Measurements from ENCODE around the gene HELB. TPM values are rescaled to one million over a fixed set of nuclear protein-coding genes. Genes with fewer than 3 reads are reported as not detected.
A peak's percentile ranks its signal among the peaks of the same experiment; 100 is the strongest.

The HELB gene
- total RNA-seq, 1 experiment from 2014 or later = 10.7 TPM

DNA sequence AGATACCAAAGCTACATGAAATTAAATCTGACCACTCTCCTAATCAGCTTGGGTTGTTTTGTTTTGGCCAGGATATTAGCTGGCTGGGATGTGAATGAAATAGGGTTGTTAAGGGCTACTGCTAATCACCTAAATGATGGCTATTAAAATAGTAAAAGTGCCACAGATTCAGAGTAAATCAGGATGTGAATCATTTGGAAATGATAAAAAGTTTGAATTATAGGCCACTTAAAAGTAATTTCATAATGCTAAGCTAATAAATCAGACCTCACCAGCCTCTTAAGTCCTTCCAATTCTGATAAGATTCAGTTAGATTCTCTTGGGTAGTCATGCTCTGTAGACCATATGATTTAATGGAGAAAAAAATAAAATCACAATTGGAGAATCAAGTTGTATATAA lies 12.0 kb downstream of the HELB start:
- H3K36me3 Mint-ChIP-seq (ENCODE audit: insufficient read depth in 1 of 3, low read depth in 3 of 3) = peaks cover 4 to 28% (median 25%) of the 10 kb centered on the region in 3 experiments; a peak in 6 of 7 replicates
- Histone ChIP-seq H2BK5ac (ENCODE audit: insufficient read length, low read length) (no peak overlapping the region), H3K27ac (ENCODE audit: insufficient read length, low read depth, low read length) (no peak overlapping the region), H4K20me1 (ENCODE audit: control insufficient read depth, insufficient read depth, insufficient read length) (no peaks in the 10 kb centered on the region), H4K8ac (replicated peaks; ENCODE audit: insufficient read length, low read depth, low read length) (no peak overlapping the region), H3K4me1 (ENCODE audit: insufficient read depth, low read length) (no peaks in the 10 kb centered on the region), H3K56ac (ENCODE audit: insufficient read length, low read depth, low read length) (no peak overlapping the region), H3K23ac (ENCODE audit: insufficient read length, low read depth, low read length) (no peak overlapping the region), H3T11ph (ENCODE audit: low read length) (no peak overlapping the region), H4K5ac (ENCODE audit: insufficient read length, low read depth, low read length) (no peak overlapping the region), H2AFZ (ENCODE audit: low read length) (no peak overlapping the region), H2BK12ac (ENCODE audit: insufficient read length, low read depth, low read length) (no peak overlapping the region), H3K14ac (ENCODE audit: insufficient read depth, low read length) (no peak overlapping the region), H3K23me2 (ENCODE audit: insufficient read length, low read depth, low read length, poor library complexity, severe bottlenecking) (no peaks in the 10 kb centered on the region), H2BK15ac (ENCODE audit: low read depth, low read length) (no peak overlapping the region), H3K27me3 (ENCODE audit: insufficient read depth, low read length) (no peaks in the 10 kb centered on the region), H3K79me1 (ENCODE audit: insufficient read depth, low read depth, low read length, poor library complexity, severe bottlenecking) (no peaks in the 10 kb centered on the region), H2BK20ac (ENCODE audit: low read depth, low read length, poor library complexity, severe bottlenecking) (no peak overlapping the region), H3K9me3 (ENCODE audit: control insufficient read depth, low read depth, low read length) (no peaks in the 10 kb centered on the region), H3K18ac (ENCODE audit: insufficient read length, low read depth, low read length) (no peak overlapping the region), H2AK5ac (ENCODE audit: insufficient read length, low read length) (no peak overlapping the region), H4K91ac (ENCODE audit: insufficient read length, low read depth, low read length) (no peak overlapping the region), H3K79me2 (ENCODE audit: insufficient read depth, low read length) (no peaks in the 10 kb centered on the region), H3K4ac (ENCODE audit: low read depth, low read length) (no peak overlapping the region), H3K9ac (ENCODE audit: extremely low read depth, insufficient read length, low read length) (no peak overlapping the region), H2BK120ac (ENCODE audit: low read depth, low read length, poor library complexity, severe bottlenecking) (no peak overlapping the region), H3K4me2 (ENCODE audit: insufficient read depth, insufficient read length, low read length) (no peak overlapping the region)
- no peak for DNase-seq
- TF ChIP-seq, protein P1, sequence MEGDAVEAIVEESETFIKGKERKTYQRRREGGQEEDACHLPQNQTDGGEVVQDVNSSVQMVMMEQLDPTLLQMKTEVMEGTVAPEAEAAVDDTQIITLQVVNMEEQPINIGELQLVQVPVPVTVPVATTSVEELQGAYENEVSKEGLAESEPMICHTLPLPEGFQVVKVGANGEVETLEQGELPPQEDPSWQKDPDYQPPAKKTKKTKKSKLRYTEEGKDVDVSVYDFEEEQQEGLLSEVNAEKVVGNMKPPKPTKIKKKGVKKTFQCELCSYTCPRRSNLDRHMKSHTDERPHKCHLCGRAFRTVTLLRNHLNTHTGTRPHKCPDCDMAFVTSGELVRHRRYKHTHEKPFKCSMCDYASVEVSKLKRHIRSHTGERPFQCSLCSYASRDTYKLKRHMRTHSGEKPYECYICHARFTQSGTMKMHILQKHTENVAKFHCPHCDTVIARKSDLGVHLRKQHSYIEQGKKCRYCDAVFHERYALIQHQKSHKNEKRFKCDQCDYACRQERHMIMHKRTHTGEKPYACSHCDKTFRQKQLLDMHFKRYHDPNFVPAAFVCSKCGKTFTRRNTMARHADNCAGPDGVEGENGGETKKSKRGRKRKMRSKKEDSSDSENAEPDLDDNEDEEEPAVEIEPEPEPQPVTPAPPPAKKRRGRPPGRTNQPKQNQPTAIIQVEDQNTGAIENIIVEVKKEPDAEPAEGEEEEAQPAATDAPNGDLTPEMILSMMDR (conservative IDR thresholded peaks at IDR 0.05) = no peak
- H3K27me3 Mint-ChIP-seq (ENCODE audit: low read depth) = no peaks in the 10 kb centered on the region
- no peak overlapping the region for H3K4me3 Mint-ChIP-seq
- H3K9me3 Mint-ChIP-seq = no peaks in the 10 kb centered on the region
- 0 out of 7 replicates have a peak overlapping the region, but pooled peaks of 1 of the 3 experiments have one; percentile 44 for H3K27ac Mint-ChIP-seq
- no peaks in the 10 kb centered on the region for H3K4me1 Mint-ChIP-seq

Data from H9 (cell line).